Trophoblast cell (in vitro differentiated cells and primary cell): ENCODE data around the gene DAD1.

Experiments used
- DNase-seq, 2 donors: peaks; one replicate each; pipeline ENCODE4 v3.0.0-alpha.2; 2016
- H2AFZ ChIP-seq: 2 replicates; pipeline ENCODE4 v1.6.1; 2013; ENCODE audit warnings: low read length, moderate library complexity, mild to moderate bottlenecking; ENCODE audit not compliant: insufficient read depth, poor library complexity
- H2AK5ac ChIP-seq: 2 replicates; pipeline ENCODE4 v1.6.1; 2013; ENCODE audit warnings: mild to moderate bottlenecking, low read length
- H2BK120ac ChIP-seq: 2 replicates; pipeline ENCODE4 v1.6.1; 2013; ENCODE audit warnings: low read length, mild to moderate bottlenecking, moderate library complexity; ENCODE audit not compliant: insufficient read depth, poor library complexity
- H2BK12ac ChIP-seq: 2 replicates; pipeline ENCODE4 v1.6.1; 2013; ENCODE audit warnings: mild to moderate bottlenecking, low read length, moderate library complexity
- H2BK5ac ChIP-seq: 2 replicates; pipeline ENCODE4 v1.6.1; 2013; ENCODE audit warnings: low read length, low read depth, moderate library complexity, mild to moderate bottlenecking; ENCODE audit not compliant: poor library complexity
- H3K14ac ChIP-seq: 2 replicates; pipeline ENCODE4 v1.6.1; 2013; ENCODE audit warnings: mild to moderate bottlenecking, low read length
- H3K18ac ChIP-seq: 2 replicates; pipeline ENCODE4 v1.6.1; 2013; ENCODE audit warnings: mild to moderate bottlenecking, low read length
- H3K23ac ChIP-seq: 2 replicates; pipeline ENCODE4 v1.6.1; 2013; ENCODE audit warnings: low read length
- H3K27ac ChIP-seq: 2 replicates; pipeline ENCODE4 v1.5.1; 2013; ENCODE audit warnings: low read depth, mild to moderate bottlenecking, inconsistent platforms, low read length, moderate library complexity
- H3K27me3 ChIP-seq: 2 replicates; pipeline ENCODE4 v1.6.1; 2013; ENCODE audit warnings: inconsistent platforms, mild to moderate bottlenecking, low read length, moderate library complexity; ENCODE audit not compliant: insufficient read depth
- H3K36me3 ChIP-seq, 2 experiments: 1 replicate in 1 of 2; 2 replicates in 1 of 2; pipeline ENCODE4 v1.6.1; 2013; ENCODE audit warnings: low read length in 2 of 2, mild to moderate bottlenecking in 2 of 2, moderate library complexity in 1 of 2; ENCODE audit not compliant: insufficient read depth in 2 of 2, control insufficient read depth in 1 of 2
- H3K4ac ChIP-seq: 2 replicates; pipeline ENCODE4 v1.6.1; 2013; ENCODE audit warnings: low read depth, mild to moderate bottlenecking, low read length, moderate library complexity
- H3K4me1 ChIP-seq, 2 experiments: 1 replicate in 1 of 2; 2 replicates in 1 of 2; pipeline ENCODE4 v1.6.1; 2013; ENCODE audit warnings: low read length in 2 of 2, mild to moderate bottlenecking in 2 of 2, moderate library complexity in 1 of 2; ENCODE audit not compliant: insufficient read depth in 2 of 2, control insufficient read depth in 1 of 2
- H3K4me2 ChIP-seq: 2 replicates; pipeline ENCODE4 v1.6.1; 2013; ENCODE audit warnings: inconsistent platforms, mild to moderate bottlenecking, low read length, moderate library complexity
- H3K4me3 ChIP-seq: 2 replicates; pipeline ENCODE4 v1.5.1; 2013; ENCODE audit warnings: mild to moderate bottlenecking, low read depth, low read length, inconsistent platforms
- H3K79me1 ChIP-seq: one replicate; pipeline ENCODE4 v1.6.1; 2013; ENCODE audit warnings: low read length
- H3K79me2 ChIP-seq: 2 replicates; pipeline ENCODE4 v1.6.1; 2013; ENCODE audit warnings: low read length, mild to moderate bottlenecking; ENCODE audit not compliant: control insufficient read depth, insufficient read depth, poor library complexity
- H3K9ac ChIP-seq: 2 replicates; pipeline ENCODE4 v1.6.1; 2013; ENCODE audit warnings: mild to moderate bottlenecking, low read length
- H3K9me3 ChIP-seq: 2 replicates; pipeline ENCODE4 v1.6.1; 2013; ENCODE audit warnings: low read depth, mild to moderate bottlenecking, control low read depth, inconsistent platforms, low read length; ENCODE audit not compliant: insufficient read depth
- H4K12ac ChIP-seq: 2 replicates; pipeline ENCODE4 v1.6.1; 2013; ENCODE audit warnings: low read depth, mild to moderate bottlenecking, low read length, moderate library complexity
- H4K8ac ChIP-seq: 2 replicates; pipeline ENCODE4 v1.6.1; 2013; ENCODE audit warnings: low read depth, mild to moderate bottlenecking, low read length, moderate library complexity
- H4K91ac ChIP-seq: one replicate; pipeline ENCODE4 v1.6.1; 2013; ENCODE audit warnings: low read depth, mild to moderate bottlenecking, low read length, moderate library complexity
- WGBS: extraction: QIAGEN DNeasy Blood & Tissue Kit; methylation state at CpG from one replicate; pipeline ENCODE4 v1.1.7; 2013; ENCODE audit warnings: missing lambda C conversion rate; ENCODE audit not compliant: insufficient read length, insufficient coverage; ENCODE audit errors: extremely low coverage; 5-methylcytosine and 5-hydroxymethylcytosine counted together

The DAD1 gene

GRCh38 chr14:22533739-22534359 is 55.2 kb downstream of the DAD1 start:
- Histone ChIP-seq H3K18ac (no peak overlapping the region), H3K23ac (no peak overlapping the region), H4K12ac (no peak overlapping the region), H3K4ac (no peak overlapping the region), H4K91ac (no peak overlapping the region), H3K4me1 (peaks cover 0 to 5% of the 10 kb centered on the region in 2 experiments), H3K79me2 (no peaks in the 10 kb centered on the region), H3K9ac (no peak overlapping the region), H3K9me3 (no peaks in the 10 kb centered on the region), H2AK5ac (no peak overlapping the region), H3K27ac (no peak overlapping the region), H3K36me3 (no peaks in the 10 kb centered on the region), H2BK5ac (no peak overlapping the region), H3K4me3 (no peak overlapping the region), H2BK120ac (no peak overlapping the region), H4K8ac (no peak overlapping the region), H3K27me3 (no peaks in the 10 kb centered on the region), H3K79me1 (peaks cover 8% of the 10 kb centered on the region), H2BK12ac (no peak overlapping the region), H3K4me2 (no peak overlapping the region), H2AFZ (no peak overlapping the region), H3K14ac (no peak overlapping the region)
- DNase-seq, result no peak
- no CpG with 5 or more reads among the region's 8 CpGs for WGBS

- Histone ChIP-seq H3K9me3 (no peaks in the 10 kb centered on the region), H4K12ac (no peak overlapping the region), H3K23ac (no peak overlapping the region), H4K8ac (no peak overlapping the region), H3K4me3 (no peak overlapping the region), H3K27me3 (no peaks in the 10 kb centered on the region), H2AFZ (no peak overlapping the region), H2BK5ac (no peak overlapping the region), H3K9ac (no peak overlapping the region), H2BK120ac (no peak overlapping the region), H3K27ac (no peak overlapping the region), H3K36me3 (no peaks in the 10 kb centered on the region), H3K14ac (no peak overlapping the region), H3K79me2 (no peaks in the 10 kb centered on the region), H2AK5ac (no peak overlapping the region), H2BK12ac (no peak overlapping the region), H3K18ac (no peak overlapping the region), H3K4me2 (no peak overlapping the region), H3K4ac (no peak overlapping the region), H3K79me1 (peaks cover 8% of the 10 kb centered on the region), H4K91ac (no peak overlapping the region), H3K4me1 (peaks cover 0 to 5% of the 10 kb centered on the region in 2 experiments)
- WGBS, result no CpG with 5 or more reads among the region's 2 CpGs
- DNase-seq, result no peak
These were observed 55.8 kb downstream of the DAD1 start for GRCh38 chr14:22533057-22533704.

GRCh38 chr14:22532345-22533056 is 56.5 kb downstream of the DAD1 start:
- Histone ChIP-seq H3K79me2 (no peaks in the 10 kb centered on the region), H3K27ac (no peak overlapping the region), H3K4ac (no peak overlapping the region), H3K79me1 (peaks cover 5% of the 10 kb centered on the region), H2AK5ac (no peak overlapping the region), H2BK12ac (no peak overlapping the region), H3K4me2 (no peak overlapping the region), H2AFZ (no peak overlapping the region), H4K12ac (no peak overlapping the region), H3K4me3 (no peak overlapping the region), H3K14ac (no peak overlapping the region), H3K9me3 (no peaks in the 10 kb centered on the region), H2BK5ac (no peak overlapping the region), H3K18ac (no peak overlapping the region), H3K27me3 (no peaks in the 10 kb centered on the region), H3K4me1 (peaks cover 0 to 5% of the 10 kb centered on the region in 2 experiments), H3K23ac (no peak overlapping the region), H4K8ac (no peak overlapping the region), H3K36me3 (no peaks in the 10 kb centered on the region), H3K9ac (no peak overlapping the region), H4K91ac (no peak overlapping the region), H2BK120ac (no peak overlapping the region)
- DNase-seq, result no peak
- no CpG with 5 or more reads among the region's 3 CpGs for WGBS

GRCh38 chr14:22531451-22532344 is 57.3 kb downstream of the DAD1 start:
- Histone ChIP-seq H3K36me3 (no peaks in the 10 kb centered on the region), H3K23ac (no peak overlapping the region), H4K12ac (no peak overlapping the region), H3K79me1 (no peaks in the 10 kb centered on the region), H3K27me3 (no peaks in the 10 kb centered on the region), H4K8ac (no peak overlapping the region), H3K79me2 (no peaks in the 10 kb centered on the region), H3K4me1 (peaks cover 0 to under 1% of the 10 kb centered on the region in 2 experiments), H2AK5ac (no peak overlapping the region), H3K27ac (no peak overlapping the region), H4K91ac (no peak overlapping the region), H3K4me3 (no peak overlapping the region), H3K4me2 (no peak overlapping the region), H3K14ac (no peak overlapping the region), H2BK12ac (no peak overlapping the region), H3K9ac (no peak overlapping the region), H2BK5ac (no peak overlapping the region), H2AFZ (no peak overlapping the region), H2BK120ac (no peak overlapping the region), H3K4ac (no peak overlapping the region), H3K18ac (no peak overlapping the region), H3K9me3 (no peaks in the 10 kb centered on the region)
- DNase-seq, result peak; percentile 21 to 65
- no CpG with 5 or more reads among the region's 5 CpGs for WGBS
